ENCODE measurements around the gene NLGN1.
A peak's percentile ranks its signal among the peaks of the same experiment; 100 is the strongest.

Gene NLGN1

DNA sequence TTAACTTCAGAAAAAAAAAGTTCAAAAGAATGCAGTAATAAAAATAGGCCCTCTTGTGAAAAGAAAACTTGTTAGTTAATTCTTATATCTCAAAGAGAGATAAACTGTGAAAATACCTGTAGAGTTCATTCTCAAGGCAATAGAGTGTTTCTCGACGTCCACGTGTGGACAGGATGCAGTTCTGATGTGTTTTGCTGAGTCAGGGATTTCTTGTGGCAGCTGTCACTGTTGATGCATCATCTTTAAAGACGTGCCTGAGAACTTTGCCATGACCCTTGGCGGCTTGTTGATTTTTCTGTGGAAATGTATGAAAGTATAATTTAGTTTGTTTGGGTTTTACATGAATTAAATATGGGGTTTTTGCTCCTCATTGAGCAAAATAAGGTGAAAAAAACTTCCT lies 702.2 kb downstream of the NLGN1 start:
- ChIA-PET POLR2A (no interaction called here), CTCF (no interaction called here)
- WGBS (ENCODE audit: insufficient coverage) = 96% methylated on average over 4 of the region's 5 CpGs
- Histone ChIP-seq H3K36me3 (ENCODE audit: control insufficient read depth in 4 of 4, insufficient read depth in 4 of 4, low read length in 3 of 4) (no peaks in the 10 kb centered on the region), H3K4me1 (ENCODE audit: control extremely low read depth in 1 of 4, control insufficient read depth in 4 of 4, insufficient read depth in 4 of 4, low read length in 3 of 4) (no peaks in the 10 kb centered on the region), H3K4me3 (ENCODE audit: control insufficient read depth in 1 of 7, extremely low read depth in 1 of 7, insufficient read depth in 4 of 7, low read depth in 2 of 7, low read length in 6 of 7) (no peak overlapping the region), H3K9me3 (ENCODE audit: control extremely low read depth in 1 of 5, control insufficient read depth in 4 of 5, insufficient read depth in 2 of 5, low read depth in 1 of 5, low read length in 4 of 5) (no peaks in the 10 kb centered on the region), H3K27me3 (replicated peaks in 2 of 5; ENCODE audit: control insufficient read depth in 4 of 5, insufficient read depth in 5 of 5, low read length in 4 of 5) (no peaks in the 10 kb centered on the region), H3K27ac (ENCODE audit: insufficient read depth in 1 of 2, low read depth in 1 of 2, low read length in 2 of 2, poor library complexity in 1 of 2, severe bottlenecking in 2 of 2) (no peak overlapping the region)
- DNase-seq = no peak

DNA sequence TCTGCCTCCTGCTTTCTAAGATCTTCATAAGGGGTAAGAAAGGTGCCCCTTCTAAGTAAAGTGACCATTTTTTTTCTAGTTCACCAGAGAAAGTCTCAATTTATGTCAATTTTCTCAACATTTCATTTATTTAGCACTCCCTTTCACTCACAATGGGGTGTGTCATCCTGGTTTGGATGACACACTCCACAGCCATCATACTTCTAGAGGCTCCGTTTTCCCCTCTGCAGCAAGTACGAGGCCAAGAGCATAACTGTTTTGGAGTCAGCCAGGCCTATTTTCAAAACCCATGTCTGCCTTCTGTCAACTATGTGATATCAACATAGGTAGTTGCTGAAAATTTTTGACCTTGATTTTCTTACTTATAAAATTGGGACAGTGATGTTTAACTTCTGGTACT lies 703.2 kb downstream of the NLGN1 start:
- no peak for DNase-seq
- Histone ChIP-seq H3K36me3 (ENCODE audit: control insufficient read depth in 4 of 4, insufficient read depth in 4 of 4, low read length in 3 of 4) (no peaks in the 10 kb centered on the region), H3K9me3 (ENCODE audit: control extremely low read depth in 1 of 5, control insufficient read depth in 4 of 5, insufficient read depth in 2 of 5, low read depth in 1 of 5, low read length in 4 of 5) (no peaks in the 10 kb centered on the region), H3K4me3 (ENCODE audit: control insufficient read depth in 1 of 7, extremely low read depth in 1 of 7, insufficient read depth in 4 of 7, low read depth in 2 of 7, low read length in 6 of 7) (no peak overlapping the region), H3K27ac (ENCODE audit: insufficient read depth in 1 of 2, low read depth in 1 of 2, low read length in 2 of 2, poor library complexity in 1 of 2, severe bottlenecking in 2 of 2) (no peak overlapping the region), H3K4me1 (ENCODE audit: control extremely low read depth in 1 of 4, control insufficient read depth in 4 of 4, insufficient read depth in 4 of 4, low read length in 3 of 4) (no peaks in the 10 kb centered on the region), H3K27me3 (replicated peaks in 2 of 5; ENCODE audit: control insufficient read depth in 4 of 5, insufficient read depth in 5 of 5, low read length in 4 of 5) (no peaks in the 10 kb centered on the region)
- no CpG with 5 or more reads among the region's 2 CpGs for WGBS (ENCODE audit: insufficient coverage)
- CTCF ChIA-PET = interaction anchor here (0.7 kb wide), 1 partner anchor 21 kb away, joined by 5 read pairs; no protein-coding TSS in a partner anchor
- POLR2A ChIA-PET = interaction anchor here (0.5 kb wide), 1 partner anchor 1425 kb away, joined by 3 read pairs; no protein-coding TSS in a partner anchor

DNA sequence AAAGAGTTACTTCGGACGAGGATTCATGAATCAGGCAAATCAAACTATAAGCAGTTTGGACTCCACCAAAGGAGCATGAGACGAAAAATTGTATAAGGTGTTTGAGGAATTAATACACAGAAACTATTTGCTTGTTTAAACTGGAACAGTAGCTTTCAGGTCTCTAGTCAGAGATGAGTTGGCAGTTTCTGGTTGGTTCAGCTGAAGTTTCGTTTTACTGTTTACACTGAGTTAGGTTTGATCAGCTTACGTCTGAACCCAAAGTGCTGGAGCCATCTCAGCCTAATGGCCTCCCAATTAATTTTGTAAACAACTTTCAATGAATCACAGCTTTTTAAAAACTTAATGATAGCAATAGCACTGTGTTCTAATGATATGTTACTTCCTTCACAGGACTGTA lies 703.7 kb downstream of the NLGN1 start:
- Histone ChIP-seq H3K36me3 (ENCODE audit: control insufficient read depth in 4 of 4, insufficient read depth in 4 of 4, low read length in 3 of 4) (no peaks in the 10 kb centered on the region), H3K4me1 (ENCODE audit: control extremely low read depth in 1 of 4, control insufficient read depth in 4 of 4, insufficient read depth in 4 of 4, low read length in 3 of 4) (no peaks in the 10 kb centered on the region), H3K9me3 (ENCODE audit: control extremely low read depth in 1 of 5, control insufficient read depth in 4 of 5, insufficient read depth in 2 of 5, low read depth in 1 of 5, low read length in 4 of 5) (no peaks in the 10 kb centered on the region), H3K27me3 (replicated peaks in 2 of 5; ENCODE audit: control insufficient read depth in 4 of 5, insufficient read depth in 5 of 5, low read length in 4 of 5) (no peaks in the 10 kb centered on the region), H3K27ac (ENCODE audit: insufficient read depth in 1 of 2, low read depth in 1 of 2, low read length in 2 of 2, poor library complexity in 1 of 2, severe bottlenecking in 2 of 2) (no peak overlapping the region), H3K4me3 (ENCODE audit: control insufficient read depth in 1 of 7, extremely low read depth in 1 of 7, insufficient read depth in 4 of 7, low read depth in 2 of 7, low read length in 6 of 7) (no peak overlapping the region)
- WGBS (ENCODE audit: insufficient coverage) = 100% methylated on average over 5 of the region's 5 CpGs
- DNase-seq = no peak
- CTCF ChIA-PET = no interaction called here
- POLR2A ChIA-PET = interaction anchor here (0.5 kb wide), 1 partner anchor 1425 kb away, joined by 3 read pairs; no protein-coding TSS in a partner anchor

DNA sequence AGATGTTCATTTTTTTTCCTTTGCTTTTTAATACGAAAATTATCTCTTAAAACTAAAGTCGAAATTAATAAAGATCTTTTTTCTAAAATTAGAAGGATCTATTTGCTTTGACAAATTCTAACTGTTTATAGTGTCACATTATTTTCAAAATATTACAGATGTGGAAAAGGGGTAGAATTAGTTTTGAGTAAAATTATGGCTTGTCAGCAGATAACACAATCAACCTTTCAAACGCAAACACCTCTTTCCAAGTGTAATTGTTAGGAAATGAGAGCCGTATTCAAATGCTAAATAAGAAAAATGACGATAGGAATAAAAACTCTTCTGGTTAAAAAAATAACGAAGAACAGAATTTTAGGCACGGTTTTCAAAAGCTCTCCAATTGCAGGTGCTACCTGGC lies 704.7 kb downstream of the NLGN1 start:
- no peak for DNase-seq
- Histone ChIP-seq H3K9me3 (ENCODE audit: control extremely low read depth in 1 of 5, control insufficient read depth in 4 of 5, insufficient read depth in 2 of 5, low read depth in 1 of 5, low read length in 4 of 5) (no peaks in the 10 kb centered on the region), H3K4me3 (ENCODE audit: control insufficient read depth in 1 of 7, extremely low read depth in 1 of 7, insufficient read depth in 4 of 7, low read depth in 2 of 7, low read length in 6 of 7) (no peak overlapping the region), H3K4me1 (ENCODE audit: control extremely low read depth in 1 of 4, control insufficient read depth in 4 of 4, insufficient read depth in 4 of 4, low read length in 3 of 4) (no peaks in the 10 kb centered on the region), H3K36me3 (ENCODE audit: control insufficient read depth in 4 of 4, insufficient read depth in 4 of 4, low read length in 3 of 4) (no peaks in the 10 kb centered on the region), H3K27me3 (replicated peaks in 2 of 5; ENCODE audit: control insufficient read depth in 4 of 5, insufficient read depth in 5 of 5, low read length in 4 of 5) (no peaks in the 10 kb centered on the region), H3K27ac (ENCODE audit: insufficient read depth in 1 of 2, low read depth in 1 of 2, low read length in 2 of 2, poor library complexity in 1 of 2, severe bottlenecking in 2 of 2) (no peak overlapping the region)
- POLR2A ChIA-PET = no interaction called here
- CTCF ChIA-PET = no interaction called here
- 98% methylated on average over 4 of the region's 7 CpGs for WGBS (ENCODE audit: insufficient coverage)

DNA sequence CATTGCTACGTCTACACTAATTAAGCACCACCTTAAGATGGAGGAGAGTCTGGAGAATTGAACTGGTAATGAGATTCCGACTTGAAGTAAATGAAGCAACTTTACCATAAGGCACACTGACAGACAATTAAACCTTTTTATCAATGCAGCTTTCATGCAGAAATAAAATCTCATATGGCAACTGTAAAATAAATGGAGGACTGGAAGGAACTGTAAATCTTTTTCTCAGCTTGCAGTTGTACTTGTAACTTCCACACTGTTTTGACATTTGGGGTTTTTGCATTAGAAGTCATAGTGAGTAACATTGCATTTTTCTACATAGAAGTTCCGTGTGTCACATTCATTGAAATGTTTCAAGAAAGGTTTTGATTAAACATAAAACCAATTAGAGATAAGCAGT lies 705.3 kb downstream of the NLGN1 start:
- ChIA-PET CTCF (no interaction called here), POLR2A (no interaction called here)
- Histone ChIP-seq H3K4me3 (ENCODE audit: control insufficient read depth in 1 of 7, extremely low read depth in 1 of 7, insufficient read depth in 4 of 7, low read depth in 2 of 7, low read length in 6 of 7) (no peak overlapping the region), H3K36me3 (ENCODE audit: control insufficient read depth in 4 of 4, insufficient read depth in 4 of 4, low read length in 3 of 4) (no peaks in the 10 kb centered on the region), H3K4me1 (ENCODE audit: control extremely low read depth in 1 of 4, control insufficient read depth in 4 of 4, insufficient read depth in 4 of 4, low read length in 3 of 4) (no peaks in the 10 kb centered on the region), H3K9me3 (ENCODE audit: control extremely low read depth in 1 of 5, control insufficient read depth in 4 of 5, insufficient read depth in 2 of 5, low read depth in 1 of 5, low read length in 4 of 5) (no peaks in the 10 kb centered on the region), H3K27me3 (replicated peaks in 2 of 5; ENCODE audit: control insufficient read depth in 4 of 5, insufficient read depth in 5 of 5, low read length in 4 of 5) (no peaks in the 10 kb centered on the region), H3K27ac (ENCODE audit: insufficient read depth in 1 of 2, low read depth in 1 of 2, low read length in 2 of 2, poor library complexity in 1 of 2, severe bottlenecking in 2 of 2) (no peak overlapping the region)
- WGBS (ENCODE audit: insufficient coverage) = no CpG with 5 or more reads among the region's 3 CpGs
- no peak for DNase-seq

DNA sequence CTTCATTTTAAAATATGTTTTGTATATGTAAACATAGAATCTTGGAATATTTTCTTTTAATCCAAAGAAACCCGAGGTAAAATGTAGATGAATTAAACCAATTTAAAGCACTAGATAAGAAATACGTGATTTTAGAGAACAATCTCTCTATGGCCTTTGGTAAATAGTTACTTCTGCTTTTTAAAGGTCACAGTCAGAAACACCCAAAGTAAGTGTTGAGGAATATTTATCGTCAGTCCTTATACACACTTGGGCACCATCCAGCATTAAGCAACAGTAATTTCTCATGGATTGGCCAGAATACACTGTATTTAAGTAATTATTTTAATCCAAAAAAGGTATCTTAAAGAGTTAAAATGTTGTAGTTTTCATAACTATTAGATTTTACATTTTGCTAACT lies 713.2 kb downstream of the NLGN1 start:
- whole genome bisulfite sequencing (ENCODE audit: insufficient coverage) = no CpG with 5 or more reads among the region's 3 CpGs
- Histone ChIP-seq H3K4me3 (ENCODE audit: control insufficient read depth in 1 of 7, extremely low read depth in 1 of 7, insufficient read depth in 4 of 7, low read depth in 2 of 7, low read length in 6 of 7) (no peak overlapping the region), H3K27me3 (replicated peaks in 2 of 5; ENCODE audit: control insufficient read depth in 4 of 5, insufficient read depth in 5 of 5, low read length in 4 of 5) (no peaks in the 10 kb centered on the region), H3K4me1 (ENCODE audit: control extremely low read depth in 1 of 4, control insufficient read depth in 4 of 4, insufficient read depth in 4 of 4, low read length in 3 of 4) (no peaks in the 10 kb centered on the region), H3K36me3 (ENCODE audit: control insufficient read depth in 4 of 4, insufficient read depth in 4 of 4, low read length in 3 of 4) (no peaks in the 10 kb centered on the region), H3K9me3 (ENCODE audit: control extremely low read depth in 1 of 5, control insufficient read depth in 4 of 5, insufficient read depth in 2 of 5, low read depth in 1 of 5, low read length in 4 of 5) (peaks cover 0 to 2% (median 0%) of the 10 kb centered on the region in 5 experiments), H3K27ac (ENCODE audit: insufficient read depth in 1 of 2, low read depth in 1 of 2, low read length in 2 of 2, poor library complexity in 1 of 2, severe bottlenecking in 2 of 2) (no peak overlapping the region)
- POLR2A ChIA-PET = no interaction called here
- CTCF ChIA-PET = no interaction called here
- DNase-seq = peak in 2 of 3 donors; percentile 33 to 58

DNA sequence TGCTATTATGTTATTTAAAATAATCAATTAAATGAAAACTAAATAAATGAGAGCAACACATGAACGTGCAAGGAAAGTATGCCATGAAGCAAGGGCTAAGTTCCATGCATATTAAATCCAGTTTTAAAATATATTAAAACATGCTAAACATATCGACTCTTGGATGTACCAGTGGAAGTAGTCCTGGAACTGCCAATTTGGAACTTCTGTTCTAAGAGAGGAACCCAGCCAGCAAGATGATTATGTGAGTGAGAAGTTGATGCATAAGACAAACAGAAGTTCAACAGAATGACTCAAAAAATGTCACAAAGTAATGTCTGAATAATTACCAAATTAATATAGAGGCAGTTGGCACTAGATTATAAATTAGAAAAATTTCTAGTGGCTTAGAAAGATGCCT lies 714.2 kb downstream of the NLGN1 start:
- ChIA-PET POLR2A (no interaction called here), CTCF (no interaction called here)
- no CpG with 5 or more reads among the region's 2 CpGs for WGBS (ENCODE audit: insufficient coverage)
- Histone ChIP-seq H3K4me3 (ENCODE audit: control insufficient read depth in 1 of 7, extremely low read depth in 1 of 7, insufficient read depth in 4 of 7, low read depth in 2 of 7, low read length in 6 of 7) (no peak overlapping the region), H3K4me1 (ENCODE audit: control extremely low read depth in 1 of 4, control insufficient read depth in 4 of 4, insufficient read depth in 4 of 4, low read length in 3 of 4) (no peaks in the 10 kb centered on the region), H3K36me3 (ENCODE audit: control insufficient read depth in 4 of 4, insufficient read depth in 4 of 4, low read length in 3 of 4) (no peaks in the 10 kb centered on the region), H3K27me3 (replicated peaks in 2 of 5; ENCODE audit: control insufficient read depth in 4 of 5, insufficient read depth in 5 of 5, low read length in 4 of 5) (no peaks in the 10 kb centered on the region), H3K9me3 (ENCODE audit: control extremely low read depth in 1 of 5, control insufficient read depth in 4 of 5, insufficient read depth in 2 of 5, low read depth in 1 of 5, low read length in 4 of 5) (peaks cover 0 to 2% (median 0%) of the 10 kb centered on the region in 5 experiments), H3K27ac (ENCODE audit: insufficient read depth in 1 of 2, low read depth in 1 of 2, low read length in 2 of 2, poor library complexity in 1 of 2, severe bottlenecking in 2 of 2) (no peak overlapping the region)
- no peak for DNase-seq

Data from common myeloid progenitor, CD34-positive (primary cell).